ENCODE results near the gene MIPOL1.
"Not testable (repeated sequence)": the region's sequence is repeated elsewhere in the genome, so short reads cannot be mapped to it uniquely, and the experiment has no call there.

DNA sequence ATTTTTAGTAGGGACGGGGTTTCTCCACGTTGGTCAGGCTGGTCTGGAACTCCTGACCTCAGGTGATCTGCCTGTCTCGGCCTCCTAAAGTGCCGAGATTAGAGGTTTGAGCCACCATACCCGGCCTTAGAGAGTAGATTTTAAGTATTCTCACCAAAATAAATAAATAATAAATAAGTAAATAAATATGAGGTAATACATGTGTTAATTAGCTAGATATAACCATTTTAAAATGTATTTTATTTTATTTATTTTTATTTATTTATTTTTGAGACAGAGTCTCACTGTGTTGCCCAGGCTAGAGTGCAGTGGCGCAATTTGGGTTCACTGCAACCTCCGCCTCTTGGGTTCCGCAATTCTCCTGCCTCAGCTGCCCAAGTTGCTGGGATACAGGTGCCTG, 13.2 kb upstream of the MIPOL1 start:
- TF ChIP-seq POLR2A, EP300 (IDR thresholded peaks at IDR 0.05): not testable (repeated sequence)
- TF ChIP-seq, protein P1, sequence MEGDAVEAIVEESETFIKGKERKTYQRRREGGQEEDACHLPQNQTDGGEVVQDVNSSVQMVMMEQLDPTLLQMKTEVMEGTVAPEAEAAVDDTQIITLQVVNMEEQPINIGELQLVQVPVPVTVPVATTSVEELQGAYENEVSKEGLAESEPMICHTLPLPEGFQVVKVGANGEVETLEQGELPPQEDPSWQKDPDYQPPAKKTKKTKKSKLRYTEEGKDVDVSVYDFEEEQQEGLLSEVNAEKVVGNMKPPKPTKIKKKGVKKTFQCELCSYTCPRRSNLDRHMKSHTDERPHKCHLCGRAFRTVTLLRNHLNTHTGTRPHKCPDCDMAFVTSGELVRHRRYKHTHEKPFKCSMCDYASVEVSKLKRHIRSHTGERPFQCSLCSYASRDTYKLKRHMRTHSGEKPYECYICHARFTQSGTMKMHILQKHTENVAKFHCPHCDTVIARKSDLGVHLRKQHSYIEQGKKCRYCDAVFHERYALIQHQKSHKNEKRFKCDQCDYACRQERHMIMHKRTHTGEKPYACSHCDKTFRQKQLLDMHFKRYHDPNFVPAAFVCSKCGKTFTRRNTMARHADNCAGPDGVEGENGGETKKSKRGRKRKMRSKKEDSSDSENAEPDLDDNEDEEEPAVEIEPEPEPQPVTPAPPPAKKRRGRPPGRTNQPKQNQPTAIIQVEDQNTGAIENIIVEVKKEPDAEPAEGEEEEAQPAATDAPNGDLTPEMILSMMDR (IDR thresholded peaks at IDR 0.05), result not testable (repeated sequence)

Data from ovary (tissue), 3 donors.